NCI-H345 (cell line): ENCODE measurements around the gene PTGS1.
"Not testable (repeated sequence)": the region's sequence is repeated elsewhere in the genome, so short reads cannot be mapped to it uniquely, and the experiment has no call there.

ENCODE experiments used
- DNase-seq: peaks from one replicate; lab custom pipeline; 2025; lab: John Stamatoyannopoulos, UW

PTGS1 gene

GRCh38 chr9:122398371-122398924 is 27.6 kb downstream of the PTGS1 start:
- no peak for DNase-seq

GRCh38 chr9:122401896-122402295 is 31.1 kb downstream of the PTGS1 start:
- no peak for DNase-seq

GRCh38 chr9:122402403-122402871 is 31.6 kb downstream of the PTGS1 start:
- DNase-seq, result no peak

GRCh38 chr9:122402874-122403273 is 32.0 kb downstream of the PTGS1 start:
- no peak for DNase-seq

- no peak for DNase-seq
Observed at GRCh38 chr9:122403381-122404000, 32.7 kb downstream of the PTGS1 start.

GRCh38 chr9:122405304-122406069 is 34.7 kb downstream of the PTGS1 start:
- not testable (repeated sequence) for DNase-seq

GRCh38 chr9:122406070-122406890 is 35.5 kb downstream of the PTGS1 start:
- DNase-seq, result no peak

GRCh38 chr9:122414108-122414507 is 43.3 kb downstream of the PTGS1 start:
- peak; percentile 41 for DNase-seq

GRCh38 chr9:122418016-122418415 is 47.2 kb downstream of the PTGS1 start:
- DNase-seq, result no peak

GRCh38 chr9:122420315-122420714 is 49.5 kb downstream of the PTGS1 start:
- DNase-seq, result no peak

GRCh38 chr9:122425087-122425486 is 54.3 kb downstream of the PTGS1 start:
- no peak for DNase-seq

- DNase-seq, result no peak
Observed at GRCh38 chr9:122426723-122427122, 55.9 kb downstream of the PTGS1 start.

GRCh38 chr9:122442568-122442967 is 71.7 kb downstream of the PTGS1 start:
- DNase-seq, result no peak

- no peak for DNase-seq
Observed at GRCh38 chr9:122444041-122444733, 73.4 kb downstream of the PTGS1 start.
